HG03025 (cell line): ENCODE results near the gene HIPK2.

Experiments used
- ATAC-seq: cut with Tn5 transposase; IDR thresholded peaks from one replicate; pipeline ENCODE4 v1.9.1; 2021; ENCODE audit warnings: mild to moderate bottlenecking, moderate library complexity; ENCODE audit not compliant: unreplicated experiment, low FRiP score

The HIPK2 gene

DNA sequence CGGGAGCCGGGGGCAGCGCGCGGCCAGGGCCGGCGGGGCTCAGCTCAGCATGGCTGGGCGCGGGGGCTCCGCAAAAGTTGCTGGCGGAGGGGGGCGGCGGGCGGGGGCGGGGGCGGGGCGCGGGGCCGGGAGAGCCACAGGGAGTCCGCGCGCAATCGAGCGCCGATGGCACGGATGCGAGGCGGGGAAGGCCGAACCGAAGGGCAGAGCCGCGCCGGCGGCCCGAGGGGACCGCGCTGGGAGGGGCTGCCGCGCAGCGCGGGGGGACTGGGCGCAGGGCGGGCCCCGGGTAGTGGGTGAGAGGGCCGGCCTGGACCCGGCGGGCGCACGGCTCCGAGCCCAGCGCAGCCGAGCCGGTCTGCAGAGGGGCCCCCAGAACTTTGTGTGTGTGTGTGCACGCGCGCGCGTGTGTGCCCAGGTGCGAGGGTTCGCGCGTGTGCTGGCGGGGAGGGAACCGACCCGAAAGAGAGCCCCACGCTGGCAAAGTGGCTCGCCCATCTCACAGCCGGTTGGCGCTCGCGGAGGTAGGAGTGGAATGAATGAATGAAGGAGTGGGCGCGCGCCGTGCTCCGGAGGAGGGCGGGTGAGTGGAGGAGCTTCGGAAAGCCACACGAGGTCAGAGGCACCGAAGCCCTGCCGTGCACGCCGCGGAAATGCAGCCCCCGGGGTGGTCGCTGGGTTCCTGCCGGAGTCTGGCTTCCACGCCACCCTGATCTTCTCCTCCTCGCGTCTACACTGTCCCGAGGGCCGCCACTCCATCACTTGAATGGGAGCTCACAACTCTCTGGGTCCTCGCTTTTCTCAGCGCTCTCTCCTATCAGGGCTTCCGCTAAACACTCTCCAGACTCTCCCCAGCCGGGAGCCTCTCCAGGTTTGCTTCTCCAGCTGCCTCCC, at the start of gene HIPK2:
Gene HIPK2 (minus strand): TSS at position 51 of the 894 bp plus-strand sequence. CDS start 375 bp downstream, outside the sequence.
- ATAC-seq: peak; percentile 46

DNA sequence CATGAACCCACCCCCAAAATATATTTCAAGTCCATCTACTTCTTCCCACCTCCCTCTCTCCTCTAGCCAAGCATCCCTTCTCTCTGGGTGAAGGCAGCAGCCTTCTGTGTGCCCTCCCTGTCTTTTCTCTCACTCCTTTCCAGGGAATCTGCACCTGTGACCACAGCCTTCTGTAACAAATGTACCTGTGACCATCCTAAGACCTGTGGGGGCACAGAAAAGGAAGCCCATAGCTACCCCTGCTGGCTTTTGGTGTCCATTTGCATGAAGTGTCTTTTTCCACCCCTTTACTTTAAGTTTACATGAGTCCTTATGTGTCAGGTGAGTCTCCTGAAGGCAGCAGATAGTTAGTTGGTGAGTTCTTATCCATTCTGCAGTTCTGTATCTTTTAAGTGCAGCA, 49.2 kb upstream of the HIPK2 start:
- no peak for ATAC-seq

DNA sequence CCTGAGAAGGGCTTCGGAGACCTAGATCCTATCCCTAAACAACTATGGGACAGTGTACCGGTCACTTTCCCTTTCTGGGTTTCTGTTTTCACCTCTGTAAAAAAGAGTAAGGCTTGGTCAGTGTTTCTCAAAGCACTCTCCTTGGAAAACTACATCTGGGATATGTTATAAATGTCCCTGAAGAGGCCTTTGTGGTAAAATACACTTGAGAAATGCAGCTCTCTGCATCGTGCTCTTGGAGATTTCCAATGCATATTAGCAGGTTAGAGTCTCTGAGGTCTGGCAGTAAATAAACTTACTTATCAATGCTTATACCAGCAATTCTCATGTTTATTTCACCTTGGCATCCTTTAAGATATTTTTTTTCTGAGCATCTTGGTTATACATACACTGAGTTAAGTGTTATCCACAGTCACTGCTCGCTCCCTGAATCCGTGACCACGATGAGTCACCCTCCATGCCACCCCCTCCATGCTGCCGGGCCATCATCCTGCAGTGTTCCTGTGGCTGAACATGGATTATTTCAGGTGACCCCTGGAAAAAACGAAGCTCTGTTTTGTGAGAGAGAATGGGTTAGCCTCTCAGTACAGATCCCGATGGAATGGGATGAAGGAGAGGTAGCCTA, 48.0 kb upstream of the HIPK2 start:
- no peak for ATAC-seq

DNA sequence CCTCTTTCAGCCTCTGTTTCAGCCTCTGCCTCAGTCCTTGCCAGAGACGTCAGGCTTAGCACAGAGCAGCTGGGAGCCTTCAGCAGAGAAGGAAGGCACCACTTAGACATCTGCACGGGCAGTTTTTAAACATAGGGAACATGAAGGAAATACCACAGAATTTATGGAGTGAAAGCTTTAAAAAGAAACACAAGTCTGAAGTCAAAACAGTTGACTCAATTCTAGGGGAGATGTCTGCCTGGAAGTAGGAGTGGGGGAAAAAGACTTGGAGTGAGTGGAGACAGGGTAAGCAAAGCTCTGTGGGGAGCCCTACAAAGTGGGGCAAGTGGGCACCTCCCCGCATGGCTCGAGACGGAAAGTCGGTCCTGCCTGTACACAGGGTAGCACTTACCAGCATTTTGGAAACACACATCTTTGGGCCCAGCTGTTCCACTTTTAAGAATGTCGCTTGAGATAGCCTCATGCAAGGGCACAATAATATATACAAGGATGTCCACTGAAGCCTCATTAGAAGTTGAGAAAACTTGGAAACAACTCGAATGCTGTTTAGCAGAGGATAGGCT, 46.2 kb upstream of the HIPK2 start:
- no peak for ATAC-seq

DNA sequence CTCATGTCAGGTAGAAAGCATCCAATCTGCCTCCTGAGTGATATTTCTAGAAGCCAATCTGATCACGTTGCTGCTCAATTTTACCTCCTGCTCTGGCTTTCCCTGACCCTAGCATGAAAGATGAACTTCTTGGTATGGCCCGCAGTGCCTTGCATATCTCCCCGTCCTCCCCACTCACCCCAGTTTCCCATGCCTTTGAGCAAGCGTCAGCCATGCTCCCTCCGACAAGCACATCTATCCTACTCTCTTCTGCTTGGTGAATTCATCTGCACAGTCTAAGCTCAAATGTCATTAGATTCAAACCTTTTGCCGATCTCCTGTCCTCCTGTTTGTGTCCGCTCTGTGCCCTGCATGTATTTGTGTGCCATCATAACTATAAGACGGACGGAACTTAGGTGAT, 45.1 kb upstream of the HIPK2 start:
- ATAC-seq: no peak

DNA sequence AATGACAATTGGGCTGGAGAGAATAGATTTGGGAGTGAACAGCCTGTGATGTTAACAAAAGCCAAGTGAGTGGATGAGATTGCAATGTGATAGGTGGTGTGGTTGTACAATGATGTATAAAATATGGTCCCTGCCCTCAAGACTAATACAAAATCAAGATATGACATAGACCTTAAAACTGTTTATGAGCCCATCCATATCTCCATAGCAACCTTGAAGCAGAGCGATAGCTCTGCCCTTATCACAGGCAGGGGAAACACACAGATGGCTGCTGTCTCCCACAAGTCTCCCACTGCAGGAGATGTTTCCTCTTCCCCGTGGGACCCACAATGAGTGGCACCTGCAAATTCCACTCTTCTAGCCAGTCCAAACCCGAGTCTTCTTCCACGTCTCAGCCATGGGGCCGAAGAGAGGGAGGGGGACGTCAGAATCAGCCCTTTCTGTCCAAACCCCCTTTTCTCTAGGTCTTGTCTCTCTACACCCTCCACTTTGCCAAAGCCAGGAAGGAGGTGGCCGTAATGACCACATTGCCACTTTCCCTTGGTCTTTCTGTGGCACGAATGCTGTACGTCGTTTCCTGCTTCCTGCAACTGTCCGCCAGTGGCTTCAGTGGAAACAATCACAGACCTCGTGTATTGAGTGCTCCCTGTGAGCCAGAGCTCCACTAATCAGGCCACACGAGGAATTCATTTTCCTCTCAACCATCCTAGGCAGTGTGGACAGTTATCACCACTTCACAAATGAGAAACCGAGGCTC, 43.7 kb upstream of the HIPK2 start:
- ATAC-seq: no peak

DNA sequence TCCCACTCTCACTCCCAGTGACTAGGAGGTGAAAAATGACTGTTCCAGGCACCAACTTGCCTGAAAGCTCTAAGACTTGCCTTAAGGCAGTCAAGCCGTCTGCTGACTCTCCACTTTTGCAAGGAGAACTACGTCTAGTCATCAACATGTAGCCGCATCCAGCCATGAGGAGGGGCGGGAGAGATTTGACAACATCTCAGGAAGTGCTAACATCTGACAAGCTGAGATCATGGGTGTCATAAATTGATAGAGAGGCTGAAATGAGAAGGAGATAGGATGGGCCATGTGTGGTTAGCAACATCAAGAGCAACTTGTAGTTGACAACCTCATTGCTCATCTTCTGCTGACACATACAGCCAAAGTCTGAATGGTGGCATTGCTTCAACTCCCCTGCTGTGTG, 42.3 kb upstream of the HIPK2 start:
- no peak for ATAC-seq

DNA sequence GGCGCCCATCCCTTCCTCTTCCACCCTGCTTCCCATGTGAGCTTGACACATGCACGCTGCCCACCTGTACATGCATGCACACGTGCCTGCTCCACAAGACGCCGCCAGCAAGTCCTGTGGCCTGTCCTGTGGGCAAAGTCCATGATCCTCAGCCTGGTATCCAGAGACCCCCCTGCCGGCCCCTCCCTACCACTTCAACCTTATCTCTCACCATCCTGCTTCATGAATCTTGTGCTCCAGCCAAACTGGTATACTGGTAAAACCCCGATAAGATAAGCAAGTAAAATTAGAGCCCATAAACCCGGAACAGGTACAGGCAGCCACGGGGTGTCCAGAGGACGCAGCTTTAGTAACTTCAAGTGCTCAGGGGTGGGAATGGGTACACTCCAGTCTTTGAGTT, 39.5 kb upstream of the HIPK2 start:
- no peak for ATAC-seq

DNA sequence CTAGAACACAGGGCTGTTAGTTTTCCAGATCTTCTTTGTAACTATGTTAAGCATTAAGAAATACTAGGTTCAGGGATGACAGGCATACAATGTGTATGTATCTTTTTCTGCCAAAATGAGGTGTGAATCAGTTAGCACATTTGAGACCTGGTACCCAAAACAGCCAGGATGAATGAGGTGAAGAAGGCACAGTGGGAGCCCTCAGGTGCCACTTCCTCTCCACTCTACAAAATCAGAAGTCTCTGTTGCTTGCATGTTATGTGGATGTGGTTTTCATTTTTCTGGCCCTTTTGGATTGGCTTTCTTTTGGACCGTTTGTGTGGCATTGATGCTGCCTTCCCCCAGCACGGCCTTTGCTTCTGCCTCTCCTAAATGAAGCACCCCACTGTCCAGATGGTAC, 35.9 kb upstream of the HIPK2 start:
- ATAC-seq: no peak

DNA sequence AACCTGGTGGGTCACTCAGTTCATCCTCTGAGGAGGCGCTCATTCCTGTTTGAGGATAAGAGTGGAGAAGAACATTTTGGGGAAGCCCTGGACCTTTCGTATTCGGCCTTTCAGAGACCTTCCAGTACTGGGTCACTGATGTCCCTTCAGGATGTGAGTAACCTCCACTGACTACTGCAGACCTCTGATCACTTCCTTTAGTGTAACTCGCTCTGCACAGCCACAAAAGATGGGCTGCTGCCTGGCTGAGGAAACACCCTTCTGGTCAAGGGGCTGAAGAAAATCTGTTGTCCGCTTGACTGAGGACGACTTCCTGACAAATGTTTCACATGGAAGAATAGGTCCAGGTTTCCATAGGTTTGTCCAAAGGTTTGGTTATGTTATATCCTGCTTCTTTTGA, 35.4 kb upstream of the HIPK2 start:
- no peak for ATAC-seq

DNA sequence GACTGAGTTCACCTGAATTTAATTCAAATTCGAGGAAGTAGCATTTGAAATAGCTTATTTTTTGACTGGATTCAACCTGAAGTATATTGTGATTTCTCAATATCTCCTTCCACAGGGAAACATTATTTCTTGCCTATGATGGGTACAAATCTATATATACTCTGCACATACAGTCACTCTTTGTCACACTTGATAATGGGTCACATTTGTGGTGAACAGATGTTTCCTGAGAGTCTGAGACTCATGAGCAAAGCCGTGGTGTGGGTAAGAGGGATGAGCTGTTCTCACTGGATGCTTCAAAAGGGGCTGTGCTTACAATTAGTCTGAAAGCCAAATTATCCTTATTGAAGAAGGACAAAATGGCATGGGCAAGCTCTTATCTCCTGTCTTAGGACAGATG, 33.3 kb upstream of the HIPK2 start:
- no peak for ATAC-seq

DNA sequence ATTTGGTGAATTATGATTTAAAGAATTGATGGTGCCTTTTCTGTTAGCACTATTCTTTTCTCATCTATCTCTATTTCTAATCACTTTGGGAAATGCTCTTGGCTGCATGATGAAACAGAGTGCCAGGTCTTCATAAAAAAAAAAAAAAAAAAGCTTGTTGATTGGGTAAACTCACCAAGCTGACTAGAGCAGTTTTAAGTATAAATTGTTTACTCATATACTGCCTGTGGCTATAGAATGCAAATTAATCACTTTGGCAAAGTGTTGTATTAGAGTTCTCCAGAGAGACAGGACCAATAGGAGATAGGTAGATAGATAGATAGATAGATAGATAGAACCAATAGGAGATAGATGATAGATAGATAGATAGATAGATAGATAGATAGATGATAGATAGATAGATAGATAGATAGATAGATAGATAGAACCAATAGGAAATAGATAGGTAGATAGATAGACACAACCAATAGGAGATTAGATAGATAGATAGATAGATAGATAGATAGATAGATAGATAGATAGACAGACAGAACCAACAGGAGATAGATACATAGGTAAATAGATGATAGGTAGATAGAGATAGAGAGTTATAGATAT, 31.1 kb upstream of the HIPK2 start:
- no peak for ATAC-seq

DNA sequence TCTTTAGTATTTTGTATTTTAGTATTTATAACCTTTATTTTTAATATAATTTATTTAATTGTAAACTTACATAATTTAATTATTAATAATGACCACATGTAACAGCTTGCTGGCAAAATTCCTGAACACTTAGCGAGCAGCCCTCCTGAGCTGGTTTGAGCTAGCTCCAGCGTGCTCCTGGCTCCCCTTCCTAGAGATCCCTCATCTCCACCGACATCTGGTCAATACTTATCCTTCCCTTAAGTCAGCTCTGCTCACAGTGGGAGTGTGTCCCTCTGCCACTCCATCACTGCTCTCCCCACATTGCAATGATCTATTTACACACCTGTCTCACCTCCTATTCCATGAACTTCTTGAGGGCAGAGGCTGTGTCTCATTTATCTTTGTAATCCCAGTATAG, 30.6 kb upstream of the HIPK2 start:
- ATAC-seq: no peak

DNA sequence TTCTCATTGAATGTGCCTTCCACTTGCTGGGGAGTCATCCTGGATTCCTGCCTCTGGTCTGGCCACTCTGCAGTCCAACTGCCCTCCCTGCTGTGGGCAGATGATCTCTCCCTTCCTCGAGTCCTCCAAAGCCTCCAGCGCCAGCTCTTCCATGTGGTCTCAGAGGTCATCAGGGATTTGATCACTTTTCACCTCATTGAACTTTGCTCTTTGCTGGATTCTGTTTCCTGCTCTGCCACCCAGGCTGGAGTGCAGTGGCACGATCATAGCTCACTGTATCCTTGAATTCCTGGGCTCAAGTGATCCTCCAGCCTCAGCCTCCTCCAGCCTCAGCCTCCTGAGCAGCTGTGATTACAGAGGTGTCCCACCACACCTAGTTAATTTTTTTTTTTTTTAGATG, 29.2 kb upstream of the HIPK2 start:
- no peak for ATAC-seq

DNA sequence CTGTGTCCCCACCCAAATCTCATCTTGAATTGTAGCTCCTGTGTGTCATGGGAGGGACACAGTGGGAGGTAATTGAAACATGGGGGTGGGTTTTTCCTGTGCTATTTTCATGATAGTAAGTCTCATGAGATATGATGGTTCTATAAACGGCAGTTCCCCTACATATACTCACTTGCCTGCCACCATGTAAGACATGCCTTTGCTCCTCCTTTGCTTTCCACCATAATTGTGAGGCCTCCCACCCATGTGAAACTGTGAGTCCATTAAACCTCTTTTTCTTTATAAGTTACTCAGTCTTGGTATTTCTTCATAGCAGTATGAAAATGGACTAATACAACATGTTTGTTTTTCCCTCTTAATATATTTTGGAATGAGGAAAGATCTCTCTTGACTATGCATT, 26.8 kb upstream of the HIPK2 start:
- no peak for ATAC-seq

DNA sequence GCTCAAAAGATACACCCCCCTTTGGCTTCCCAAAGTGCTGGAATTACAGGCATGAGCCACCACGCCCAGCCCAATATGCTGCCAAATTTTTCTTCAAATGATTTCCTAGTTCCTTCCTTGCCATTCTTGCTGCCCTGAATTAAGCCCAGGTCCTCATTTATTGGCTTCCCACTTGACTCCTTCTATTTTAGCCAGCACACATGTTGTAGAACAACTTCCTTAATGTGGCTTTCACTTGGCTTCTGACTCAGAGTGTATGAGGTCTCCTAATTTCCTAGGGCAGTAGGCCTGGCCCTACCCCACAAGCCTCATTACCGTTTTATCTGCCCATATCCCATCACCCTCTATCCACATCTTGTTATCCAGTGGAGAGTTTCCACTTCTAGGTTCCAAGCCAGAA, 21.8 kb upstream of the HIPK2 start:
- no peak for ATAC-seq

DNA sequence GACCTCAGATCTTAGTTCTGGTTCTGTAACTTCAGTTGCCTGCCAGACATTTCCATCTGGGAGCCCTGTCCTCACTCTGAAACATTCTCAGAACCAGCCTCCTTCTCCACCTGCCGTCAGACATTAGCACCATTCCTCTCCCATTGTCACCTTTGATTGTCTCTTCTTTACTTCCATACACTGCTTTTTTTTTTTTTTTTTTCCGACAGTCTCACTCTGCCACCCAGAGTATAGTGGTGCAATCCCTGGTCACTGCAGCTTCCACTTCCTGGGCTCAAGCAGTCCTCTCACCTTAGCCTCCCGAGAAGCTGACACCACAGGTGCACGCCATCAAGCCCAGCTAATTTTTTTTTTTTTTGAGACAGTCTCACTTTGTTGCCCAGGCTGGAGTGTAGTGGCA, 21.1 kb upstream of the HIPK2 start:
- no peak for ATAC-seq

DNA sequence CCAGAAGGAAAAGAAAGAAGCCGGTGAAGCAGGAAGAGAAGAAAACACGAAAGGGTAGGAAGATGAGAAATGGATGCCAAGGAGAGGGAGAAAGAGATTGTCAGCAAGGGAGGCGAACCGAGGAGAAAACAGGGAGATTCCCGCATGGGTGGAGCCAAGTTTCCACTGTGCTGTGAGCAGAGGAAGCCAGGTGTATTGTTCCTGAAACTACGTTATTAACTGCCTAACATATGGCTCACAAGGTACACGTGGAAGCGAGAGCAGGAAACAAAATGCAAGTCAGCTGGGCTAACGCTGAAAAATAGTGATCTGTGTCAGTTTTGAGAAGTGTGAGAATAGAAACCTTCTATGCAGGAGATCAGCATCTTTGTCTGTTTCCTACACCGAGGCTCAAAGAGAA, 20.4 kb upstream of the HIPK2 start:
- ATAC-seq: peak; percentile 89

DNA sequence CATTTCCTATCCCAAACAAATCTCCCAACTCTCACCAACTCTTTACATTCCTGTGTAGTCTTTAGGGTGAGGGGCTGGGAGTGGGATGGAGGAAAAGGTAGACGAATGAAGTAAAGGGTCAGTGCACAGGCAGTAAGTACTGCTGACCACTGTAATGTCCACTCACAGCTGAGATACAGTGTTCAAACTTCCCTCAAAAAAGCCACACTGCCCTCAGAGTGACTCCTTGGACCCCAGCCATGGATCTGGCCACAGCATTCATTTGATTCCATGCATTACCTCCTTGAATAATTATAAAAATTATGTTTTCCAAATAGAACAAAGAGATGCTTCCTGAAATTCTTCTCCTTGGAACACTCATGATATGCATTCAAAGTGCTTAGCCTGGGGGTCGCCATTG, 19.8 kb upstream of the HIPK2 start:
- ATAC-seq: no peak

DNA sequence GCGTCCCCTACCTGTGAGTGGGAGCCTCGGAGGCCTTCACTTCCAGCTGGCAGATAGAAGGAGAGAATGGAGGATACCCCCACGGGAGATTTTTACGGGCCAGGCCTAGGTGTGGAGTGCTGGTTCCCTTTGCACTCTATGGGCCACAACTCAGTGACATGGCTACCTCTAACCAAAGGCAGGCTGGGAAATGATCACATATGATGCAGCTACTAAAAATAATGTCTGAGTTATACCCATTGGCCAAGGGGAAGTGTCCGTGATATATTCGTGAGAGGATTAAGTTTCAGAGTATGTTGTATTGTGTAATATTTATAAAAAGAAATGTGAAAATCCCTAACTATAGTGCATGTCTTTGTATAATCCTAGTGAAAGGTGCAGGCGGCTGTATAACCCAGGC, 13.5 kb upstream of the HIPK2 start:
- ATAC-seq: no peak

DNA sequence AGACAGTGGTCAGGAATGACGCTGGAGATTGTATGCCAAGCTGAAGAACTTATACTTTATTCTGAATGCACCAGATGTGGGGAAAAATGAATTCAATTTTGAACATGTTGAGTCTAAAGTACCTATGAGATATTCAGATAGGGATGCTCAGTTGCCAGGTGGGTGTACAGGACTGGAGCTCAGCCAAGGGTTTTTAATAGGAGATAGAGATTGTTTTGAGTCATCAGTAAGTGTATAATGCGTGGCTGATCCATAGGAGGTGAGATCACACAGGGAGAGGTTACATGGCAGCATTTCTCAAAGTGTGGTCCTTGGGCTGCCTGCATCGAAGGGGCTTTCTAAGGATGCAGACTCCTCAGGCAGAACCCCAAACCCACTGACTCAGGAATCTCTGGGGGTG, 6.8 kb upstream of the HIPK2 start:
- ATAC-seq: no peak
